Karpas-422 (cell line): ENCODE data around the gene MAP3K13. TPM values are rescaled to one million over a fixed set of nuclear protein-coding genes. Genes with fewer than 3 reads are reported as not detected.
"Not testable (repeated sequence)": the region's sequence is repeated elsewhere in the genome, so short reads cannot be mapped to it uniquely, and the experiment has no call there.

Source experiments
- DNase-seq: peaks from one replicate; pipeline ENCODE4 v3.0.0-alpha.2; 2015
- H2AFZ ChIP-seq: fragments of 200-600 bp; sonication (generic); 2 replicates; pipeline ENCODE4 v1.6.1; 2014; ENCODE audit warnings: antibody characterized with exemption, low read length, mixed read lengths
- H3K27ac ChIP-seq: fragments of 200-600 bp; sonication (generic); 2 replicates; pipeline ENCODE4 v1.5.1; 2014; ENCODE audit warnings: mild to moderate bottlenecking, low read length, moderate library complexity
- H3K27me3 ChIP-seq: fragments of 200-600 bp; sonication (generic); 2 replicates; pipeline ENCODE4 v1.6.1; 2014; ENCODE audit warnings: low read length, mixed read lengths
- H3K36me3 ChIP-seq: fragments of 200-600 bp; sonication (generic); 2 replicates; pipeline ENCODE4 v1.6.1; 2014; ENCODE audit warnings: low read length, mixed read lengths; ENCODE audit not compliant: insufficient read depth
- H3K4me1 ChIP-seq: fragments of 200-600 bp; sonication (generic); 2 replicates; pipeline ENCODE4 v1.6.1; 2014; ENCODE audit warnings: mild to moderate bottlenecking, low read length, mixed read lengths
- H3K4me2 ChIP-seq: fragments of 200-600 bp; sonication (generic); 2 replicates; pipeline ENCODE4 v1.6.1; 2014; ENCODE audit warnings: low read length, low read depth, mild to moderate bottlenecking; ENCODE audit not compliant: poor library complexity, severe bottlenecking
- H3K4me3 ChIP-seq: fragments of 200-600 bp; sonication (generic); 2 replicates; pipeline ENCODE4 v1.5.1; 2014; ENCODE audit warnings: mild to moderate bottlenecking, antibody characterized with exemption, low read length, mixed read lengths
- H3K79me2 ChIP-seq: fragments of 200-600 bp; sonication (generic); 2 replicates; pipeline ENCODE4 v1.6.1; 2014; ENCODE audit warnings: mild to moderate bottlenecking, low read length, mixed read lengths
- H3K9ac ChIP-seq: fragments of 200-600 bp; sonication (generic); 2 replicates; pipeline ENCODE4 v1.6.0; 2014; ENCODE audit warnings: low read length
- H3K9me2 ChIP-seq: fragments of 200-600 bp; sonication (generic), shearing (Covaris generic); replicated peaks from 2 replicates; pipeline ENCODE4 v1.6.0; 2014; ENCODE audit warnings: mild to moderate bottlenecking, low read length, moderate library complexity; ENCODE audit not compliant: insufficient read depth
- H3K9me3 ChIP-seq: fragments of 300-700, 200-600 bp; sonication (generic); 2 replicates; pipeline ENCODE4 v1.6.1; 2014; ENCODE audit warnings: low read length, mixed read lengths
- H4K20me1 ChIP-seq: fragments of 200-600 bp; sonication (generic); 2 replicates; pipeline ENCODE4 v1.6.1; 2014; ENCODE audit warnings: mild to moderate bottlenecking, antibody characterized with exemption, low read length, low read depth; ENCODE audit not compliant: insufficient read depth
- total RNA-seq: library from RNA; depleted of rRNA; stranded (reverse); fragments of >200 nt; shearing (Covaris generic); gene quantifications from 2 replicates; pipeline ENCODE4 v1.2.3, GENCODE V29; 2014; ENCODE audit warnings: low replicate concordance

The MAP3K13 gene
- total RNA-seq, 1 experiment from 2014 or later: 0.19 TPM

- H3K4me3 ChIP-seq: no peak overlapping the region
Measured at GRCh38 chr3:185424435-185424834, 61.5 kb downstream of the MAP3K13 start.

GRCh38 chr3:185430375-185430774, 67.4 kb downstream of the MAP3K13 start:
- H3K36me3 ChIP-seq: no peaks in the 10 kb centered on the region
- no peak for DNase-seq
- H3K4me2 ChIP-seq: no peak overlapping the region
- no peaks in the 10 kb centered on the region for H3K9me2 ChIP-seq
- no peak overlapping the region for H3K9ac ChIP-seq
- H3K79me2 ChIP-seq: no peaks in the 10 kb centered on the region
- H3K9me3 ChIP-seq: no peaks in the 10 kb centered on the region
- no peak overlapping the region for H3K4me3 ChIP-seq
- no peak overlapping the region for H2AFZ ChIP-seq
- H4K20me1 ChIP-seq: no peaks in the 10 kb centered on the region
- H3K27ac ChIP-seq: no peak overlapping the region
- no peaks in the 10 kb centered on the region for H3K27me3 ChIP-seq
- no peaks in the 10 kb centered on the region for H3K4me1 ChIP-seq

More at GRCh38 chr3:185424435-185424834, 61.5 kb downstream of the MAP3K13 start:
- Histone ChIP-seq H3K4me1 (no peaks in the 10 kb centered on the region), H3K27ac (no peak overlapping the region), H2AFZ (no peak overlapping the region), H3K9ac (no peak overlapping the region), H3K9me3 (no peaks in the 10 kb centered on the region), H3K9me2 (no peaks in the 10 kb centered on the region), H3K27me3 (no peaks in the 10 kb centered on the region), H3K4me2 (no peak overlapping the region), H3K79me2 (no peaks in the 10 kb centered on the region), H3K36me3 (no peaks in the 10 kb centered on the region), H4K20me1 (no peaks in the 10 kb centered on the region)
- DNase-seq: no peak

GRCh38 chr3:185439745-185440466, 77.0 kb downstream of the MAP3K13 start:
- no peaks in the 10 kb centered on the region for H4K20me1 ChIP-seq
- no peak overlapping the region for H3K27ac ChIP-seq
- H3K9me3 ChIP-seq: no peaks in the 10 kb centered on the region
- no peak overlapping the region for H2AFZ ChIP-seq
- no peaks in the 10 kb centered on the region for H3K79me2 ChIP-seq
- no peak for DNase-seq
- no peaks in the 10 kb centered on the region for H3K9me2 ChIP-seq
- no peaks in the 10 kb centered on the region for H3K27me3 ChIP-seq
- no peaks in the 10 kb centered on the region for H3K4me1 ChIP-seq
- no peak overlapping the region for H3K9ac ChIP-seq
- no peak overlapping the region for H3K4me2 ChIP-seq
- H3K4me3 ChIP-seq: no peak overlapping the region
- H3K36me3 ChIP-seq: no peaks in the 10 kb centered on the region

GRCh38 chr3:185442031-185442430, 79.1 kb downstream of the MAP3K13 start:
- DNase-seq: no peak
- no peak overlapping the region for H3K9ac ChIP-seq
- H3K4me1 ChIP-seq: no peaks in the 10 kb centered on the region
- H3K4me3 ChIP-seq: no peak overlapping the region
- H3K36me3 ChIP-seq: no peaks in the 10 kb centered on the region
- H3K27me3 ChIP-seq: no peaks in the 10 kb centered on the region
- no peak overlapping the region for H2AFZ ChIP-seq
- no peak overlapping the region for H3K27ac ChIP-seq
- no peaks in the 10 kb centered on the region for H3K9me2 ChIP-seq
- no peaks in the 10 kb centered on the region for H4K20me1 ChIP-seq
- no peaks in the 10 kb centered on the region for H3K79me2 ChIP-seq
- H3K4me2 ChIP-seq: no peak overlapping the region
- no peaks in the 10 kb centered on the region for H3K9me3 ChIP-seq

GRCh38 chr3:185444329-185444728, 81.4 kb downstream of the MAP3K13 start:
- no peaks in the 10 kb centered on the region for H3K9me2 ChIP-seq
- H4K20me1 ChIP-seq: no peaks in the 10 kb centered on the region
- H3K4me3 ChIP-seq: no peak overlapping the region
- no peaks in the 10 kb centered on the region for H3K27me3 ChIP-seq
- no peak overlapping the region for H3K4me2 ChIP-seq
- H2AFZ ChIP-seq: no peak overlapping the region
- no peaks in the 10 kb centered on the region for H3K9me3 ChIP-seq
- no peak for DNase-seq
- no peaks in the 10 kb centered on the region for H3K36me3 ChIP-seq
- no peaks in the 10 kb centered on the region for H3K4me1 ChIP-seq
- H3K9ac ChIP-seq: no peak overlapping the region
- no peak overlapping the region for H3K27ac ChIP-seq
- H3K79me2 ChIP-seq: no peaks in the 10 kb centered on the region

GRCh38 chr3:185448107-185448506, 85.2 kb downstream of the MAP3K13 start:
- no peak overlapping the region for H2AFZ ChIP-seq
- no peak overlapping the region for H3K4me2 ChIP-seq
- no peaks in the 10 kb centered on the region for H3K27me3 ChIP-seq
- DNase-seq: no peak
- no peaks in the 10 kb centered on the region for H3K9me2 ChIP-seq
- H3K9me3 ChIP-seq: no peaks in the 10 kb centered on the region
- H3K9ac ChIP-seq: no peak overlapping the region
- no peak overlapping the region for H3K4me3 ChIP-seq
- H4K20me1 ChIP-seq: no peaks in the 10 kb centered on the region
- no peaks in the 10 kb centered on the region for H3K79me2 ChIP-seq
- H3K27ac ChIP-seq: no peak overlapping the region
- no peaks in the 10 kb centered on the region for H3K36me3 ChIP-seq
- H3K4me1 ChIP-seq: no peaks in the 10 kb centered on the region

GRCh38 chr3:185451432-185451831, 88.5 kb downstream of the MAP3K13 start:
- H3K4me2 ChIP-seq, H3K79me2 ChIP-seq, H4K20me1 ChIP-seq, H3K9me2 ChIP-seq, H3K27ac ChIP-seq, DNase-seq, H3K4me1 ChIP-seq, H2AFZ ChIP-seq, H3K27me3 ChIP-seq, H3K9me3 ChIP-seq, H3K9ac ChIP-seq, H3K4me3 ChIP-seq, H3K36me3 ChIP-seq: not testable (repeated sequence)

GRCh38 chr3:185457376-185457775, 94.4 kb downstream of the MAP3K13 start:
- DNase-seq: no peak
- no peak overlapping the region for H3K9ac ChIP-seq
- no peaks in the 10 kb centered on the region for H3K4me1 ChIP-seq
- no peaks in the 10 kb centered on the region for H3K36me3 ChIP-seq
- no peaks in the 10 kb centered on the region for H3K27me3 ChIP-seq
- H4K20me1 ChIP-seq: no peaks in the 10 kb centered on the region
- H3K4me2 ChIP-seq: no peak overlapping the region
- H3K9me3 ChIP-seq: no peaks in the 10 kb centered on the region
- no peaks in the 10 kb centered on the region for H3K9me2 ChIP-seq
- no peak overlapping the region for H2AFZ ChIP-seq
- no peak overlapping the region for H3K27ac ChIP-seq
- no peak overlapping the region for H3K4me3 ChIP-seq
- no peaks in the 10 kb centered on the region for H3K79me2 ChIP-seq
